Camera-type eye (tissue), 1 donor: ENCODE results near the gene CDH23. TPM values are rescaled to one million over a fixed set of nuclear protein-coding genes. Genes with fewer than 3 reads are reported as not detected.

Experiments
- total RNA-seq: library from RNA; depleted of rRNA; stranded (reverse); fragments of >200 nt; gene quantifications from one replicate; pipeline ENCODE4 v1.2.3, GENCODE V29; 2014

CDH23 gene
- total RNA-seq: 75.4 TPM

GRCh38 chr10:71396711-71397295, at the start of gene CDH23:
TSS of gene CDH23 (plus strand) at chr10:71396920. CDS start at chr10:71439832, 42,912 bp downstream.

GRCh38 chr10:71719464-71720201, 322.9 kb downstream of the CDH23 start, which contains the start of gene C10orf105:
TSS of gene C10orf105 (minus strand) at chr10:71719778. CDS start at chr10:71716337, 3,441 bp downstream.

GRCh38 chr10:71773221-71773971, 376.7 kb downstream of the CDH23 start, which contains the start of gene VSIR:
TSS of gene VSIR (minus strand) at chr10:71773520. CDS start at chr10:71773439, 81 bp downstream.

GRCh38 chr10:71850743-71851464, 454.2 kb downstream of the CDH23 start, which contains the start of gene PSAP:
TSS of gene PSAP (minus strand) at chr10:71851251. CDS start at chr10:71851221, 30 bp downstream.

Other genes starting within 250 kb of the CDH23 start
- 10.9 TPM for gene UNC5B, start 184.3 kb upstream of the CDH23 start, total RNA-seq
- gene SLC29A3, start 77.7 kb upstream of the CDH23 start, total RNA-seq: 7.5 TPM